ENCODE measurements around the gene KAZN.

KAZN gene

DNA sequence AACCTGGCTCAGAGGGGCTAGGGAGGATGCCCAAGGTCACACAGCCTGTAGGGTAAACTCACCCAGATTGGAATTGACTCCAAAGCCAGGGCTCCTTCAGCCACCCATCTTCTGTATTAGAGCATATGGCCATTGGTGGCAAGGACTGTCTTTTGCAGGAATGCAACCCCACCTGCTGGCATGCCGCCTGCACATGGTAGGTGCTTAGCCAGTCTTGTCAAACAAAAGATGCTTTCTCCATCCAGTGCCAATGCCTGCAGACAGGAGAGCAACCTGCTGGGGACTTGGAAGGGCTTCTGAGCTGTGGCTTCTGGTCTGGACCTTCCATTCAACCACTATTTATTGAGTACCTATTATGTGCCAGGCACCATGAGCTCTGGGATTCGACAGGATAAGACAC, 459.8 kb downstream of the KAZN start:
- no peak overlapping the region for H3K4me3 ChIP-seq (ENCODE audit: low read depth in 1 of 2, low read length in 2 of 2)
- peaks cover 0 to 4% of the 10 kb centered on the region in 2 donors for H3K9me3 ChIP-seq (ENCODE audit: control insufficient read depth in 1 of 2, low read length in 2 of 2)
- H3K36me3 ChIP-seq (ENCODE audit: control insufficient read depth in 1 of 2, insufficient read depth in 2 of 2, low read length in 2 of 2) = no peaks in the 10 kb centered on the region
- H3K27me3 ChIP-seq (ENCODE audit: control insufficient read depth in 1 of 2, insufficient read depth in 2 of 2, low read length in 2 of 2) = no peaks in the 10 kb centered on the region
- no peaks in the 10 kb centered on the region for H3K4me1 ChIP-seq (ENCODE audit: control insufficient read depth in 1 of 2, insufficient read depth in 2 of 2, low read length in 2 of 2)
- no peak overlapping the region for H3K27ac ChIP-seq (ENCODE audit: low read depth, low read length)
- H3K9ac ChIP-seq (ENCODE audit: low read depth in 1 of 2, low read length in 2 of 2) = no peak overlapping the region

DNA sequence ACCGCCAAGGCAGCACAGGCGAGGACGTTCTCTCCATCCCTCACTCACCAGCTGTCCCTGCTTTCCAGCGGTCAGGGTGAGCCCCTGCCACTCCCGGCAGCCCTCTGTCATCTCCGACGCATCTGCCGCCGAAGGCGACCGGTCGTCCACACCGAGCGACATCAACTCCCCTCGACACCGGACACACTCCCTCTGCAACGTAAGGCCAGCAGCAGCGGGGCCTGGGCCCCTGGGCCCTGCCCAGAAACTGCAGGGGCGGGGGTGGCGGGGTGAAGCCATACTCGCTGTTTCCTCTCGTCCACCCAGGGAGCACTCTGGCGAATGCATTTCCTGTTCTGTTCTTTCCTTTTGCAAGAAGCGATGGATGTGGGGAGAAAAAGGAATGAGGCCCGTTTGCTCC, 461.6 kb downstream of the KAZN start:
- Histone ChIP-seq H3K9ac (ENCODE audit: low read depth in 1 of 2, low read length in 2 of 2) (no peak overlapping the region), H3K36me3 (ENCODE audit: control insufficient read depth in 1 of 2, insufficient read depth in 2 of 2, low read length in 2 of 2) (no peaks in the 10 kb centered on the region), H3K27me3 (ENCODE audit: control insufficient read depth in 1 of 2, insufficient read depth in 2 of 2, low read length in 2 of 2) (no peaks in the 10 kb centered on the region), H3K4me1 (ENCODE audit: control insufficient read depth in 1 of 2, insufficient read depth in 2 of 2, low read length in 2 of 2) (no peaks in the 10 kb centered on the region), H3K4me3 (ENCODE audit: low read depth in 1 of 2, low read length in 2 of 2) (no peak overlapping the region), H3K27ac (ENCODE audit: low read depth, low read length) (no peak overlapping the region), H3K9me3 (ENCODE audit: control insufficient read depth in 1 of 2, low read length in 2 of 2) (peaks cover 0 to 4% of the 10 kb centered on the region in 2 donors)

DNA sequence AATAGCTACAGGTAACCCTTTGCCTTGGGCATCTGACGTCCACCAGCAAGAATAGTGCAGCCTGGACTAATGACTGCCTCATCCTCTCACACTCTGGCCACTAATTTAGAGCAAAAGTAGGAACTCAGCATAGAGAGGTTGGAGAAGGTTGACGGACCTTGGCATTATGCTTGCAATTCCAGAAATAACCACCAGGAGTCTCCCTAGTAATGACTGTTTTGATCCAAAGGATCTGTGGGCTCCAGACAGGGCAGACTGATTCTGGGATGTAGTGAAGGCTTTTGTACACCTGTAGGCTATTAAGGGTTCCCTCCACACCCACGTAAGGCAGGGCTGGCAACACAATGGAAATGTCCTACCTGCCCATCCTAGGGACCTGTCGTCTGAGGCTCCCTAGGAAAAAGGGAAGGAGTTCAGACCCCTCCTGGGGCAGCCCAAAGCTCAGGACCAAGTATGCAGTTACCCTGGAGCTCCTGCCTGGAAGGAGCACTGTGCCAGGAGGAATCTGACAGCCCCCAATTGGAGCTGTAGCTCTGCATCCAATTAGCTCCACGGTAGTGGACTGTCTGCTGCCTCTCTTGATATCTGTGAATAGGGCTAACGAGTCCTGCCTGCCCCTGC, 464.1 kb downstream of the KAZN start:
- peaks cover 0 to 4% of the 10 kb centered on the region in 2 donors for H3K9me3 ChIP-seq (ENCODE audit: control insufficient read depth in 1 of 2, low read length in 2 of 2)
- H3K4me1 ChIP-seq (ENCODE audit: control insufficient read depth in 1 of 2, insufficient read depth in 2 of 2, low read length in 2 of 2) = no peaks in the 10 kb centered on the region

DNA sequence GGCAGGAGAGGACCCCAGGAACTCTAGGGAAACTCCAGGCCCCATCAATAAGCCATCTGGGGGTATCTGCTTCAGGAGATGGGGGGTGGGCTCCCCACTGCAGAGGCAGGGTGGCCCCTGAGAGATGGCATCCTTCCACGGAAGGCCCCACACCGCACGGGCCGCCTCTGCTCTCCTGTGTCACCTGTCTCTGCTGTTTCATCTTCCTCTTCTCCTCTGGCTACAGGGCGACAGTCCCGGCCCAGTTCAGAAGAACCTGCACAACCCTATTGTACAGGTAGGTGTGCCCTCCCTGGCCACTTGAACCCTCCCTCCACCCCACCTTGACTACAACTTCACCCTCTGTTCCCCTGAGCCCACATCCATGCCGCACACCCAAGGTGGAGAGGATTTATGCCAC, 464.9 kb downstream of the KAZN start:
- Histone ChIP-seq H3K4me1 (ENCODE audit: control insufficient read depth in 1 of 2, insufficient read depth in 2 of 2, low read length in 2 of 2) (no peaks in the 10 kb centered on the region), H3K9me3 (ENCODE audit: control insufficient read depth in 1 of 2, low read length in 2 of 2) (peaks cover 0 to 4% of the 10 kb centered on the region in 2 donors), H3K9ac (ENCODE audit: low read depth in 1 of 2, low read length in 2 of 2) (no peak overlapping the region), H3K4me3 (ENCODE audit: low read depth in 1 of 2, low read length in 2 of 2) (no peak overlapping the region), H3K27ac (ENCODE audit: low read depth, low read length) (no peak overlapping the region), H3K36me3 (ENCODE audit: control insufficient read depth in 1 of 2, insufficient read depth in 2 of 2, low read length in 2 of 2) (no peaks in the 10 kb centered on the region), H3K27me3 (ENCODE audit: control insufficient read depth in 1 of 2, insufficient read depth in 2 of 2, low read length in 2 of 2) (no peaks in the 10 kb centered on the region)

More for the DNA sequence above, 464.1 kb downstream of the KAZN start:
- Histone ChIP-seq H3K9ac (ENCODE audit: low read depth in 1 of 2, low read length in 2 of 2) (no peak overlapping the region), H3K36me3 (ENCODE audit: control insufficient read depth in 1 of 2, insufficient read depth in 2 of 2, low read length in 2 of 2) (no peaks in the 10 kb centered on the region), H3K4me3 (ENCODE audit: low read depth in 1 of 2, low read length in 2 of 2) (no peak overlapping the region), H3K27me3 (ENCODE audit: control insufficient read depth in 1 of 2, insufficient read depth in 2 of 2, low read length in 2 of 2) (no peaks in the 10 kb centered on the region), H3K27ac (ENCODE audit: low read depth, low read length) (no peak overlapping the region)

DNA sequence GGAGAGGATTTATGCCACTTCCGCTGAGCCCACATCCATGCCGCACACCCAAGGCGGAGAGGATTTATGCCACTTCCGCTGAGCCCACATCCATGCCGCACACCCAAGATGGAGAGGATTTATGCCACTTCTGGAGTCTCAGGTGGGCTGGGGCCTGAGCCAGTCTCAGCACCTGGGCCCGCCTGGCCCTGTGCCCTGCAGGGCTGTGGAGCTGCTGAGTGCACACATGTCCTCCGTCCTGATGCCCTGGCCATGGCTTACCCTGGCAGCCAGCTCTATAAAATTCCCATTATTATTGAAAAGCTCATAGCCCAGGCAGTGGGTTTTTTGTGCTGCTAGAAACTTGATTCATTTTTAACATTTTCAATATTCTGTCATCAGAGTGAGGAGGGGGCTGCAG, 465.3 kb downstream of the KAZN start:
- H3K4me3 ChIP-seq (ENCODE audit: low read depth in 1 of 2, low read length in 2 of 2) = no peak overlapping the region
- no peak overlapping the region for H3K27ac ChIP-seq (ENCODE audit: low read depth, low read length)
- H3K27me3 ChIP-seq (ENCODE audit: control insufficient read depth in 1 of 2, insufficient read depth in 2 of 2, low read length in 2 of 2) = no peaks in the 10 kb centered on the region
- no peak overlapping the region for H3K9ac ChIP-seq (ENCODE audit: low read depth in 1 of 2, low read length in 2 of 2)
- peaks cover 0 to 4% of the 10 kb centered on the region in 2 donors for H3K9me3 ChIP-seq (ENCODE audit: control insufficient read depth in 1 of 2, low read length in 2 of 2)
- H3K4me1 ChIP-seq (ENCODE audit: control insufficient read depth in 1 of 2, insufficient read depth in 2 of 2, low read length in 2 of 2) = no peaks in the 10 kb centered on the region
- H3K36me3 ChIP-seq (ENCODE audit: control insufficient read depth in 1 of 2, insufficient read depth in 2 of 2, low read length in 2 of 2) = no peaks in the 10 kb centered on the region

DNA sequence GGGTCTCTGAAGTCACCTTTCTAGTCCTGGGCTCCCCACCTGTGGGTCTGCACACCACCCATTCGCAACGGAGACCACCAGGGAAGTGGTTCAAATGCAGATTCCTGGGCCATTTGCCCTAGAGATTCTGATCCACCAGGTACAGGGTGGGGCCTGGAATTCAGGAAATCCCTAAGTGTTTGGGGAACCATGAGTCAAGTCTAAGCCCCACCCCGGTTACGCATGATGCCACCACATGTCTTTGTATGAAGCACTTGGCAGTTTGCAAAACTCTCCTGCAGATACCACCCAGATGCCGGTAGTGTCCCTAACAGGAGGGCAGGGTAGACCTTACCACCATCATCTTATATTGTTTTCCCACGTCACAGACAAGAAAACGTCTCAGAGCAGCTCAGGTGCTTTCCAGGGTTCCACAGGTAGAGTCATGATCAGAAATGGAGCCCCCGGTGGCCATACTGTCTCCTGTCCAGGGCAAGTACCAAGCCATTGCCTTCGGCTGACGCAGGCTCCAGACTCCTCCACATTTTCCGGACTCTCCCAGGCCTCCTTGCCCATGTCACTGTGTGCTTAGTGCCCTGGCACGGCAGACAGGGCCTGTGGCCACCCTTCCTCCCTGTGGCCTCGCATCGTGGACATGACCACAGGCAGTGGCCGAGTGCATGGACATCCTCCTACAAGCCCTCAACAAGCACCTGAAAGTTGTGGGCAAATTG, 465.9 kb downstream of the KAZN start:
- H3K27ac ChIP-seq (ENCODE audit: low read depth, low read length) = no peak overlapping the region
- H3K9ac ChIP-seq (ENCODE audit: low read depth in 1 of 2, low read length in 2 of 2) = no peak overlapping the region
- no peaks in the 10 kb centered on the region for H3K36me3 ChIP-seq (ENCODE audit: control insufficient read depth in 1 of 2, insufficient read depth in 2 of 2, low read length in 2 of 2)
- H3K4me3 ChIP-seq (ENCODE audit: low read depth in 1 of 2, low read length in 2 of 2) = no peak overlapping the region
- peaks cover 0 to 4% of the 10 kb centered on the region in 2 donors for H3K9me3 ChIP-seq (ENCODE audit: control insufficient read depth in 1 of 2, low read length in 2 of 2)
- H3K27me3 ChIP-seq (ENCODE audit: control insufficient read depth in 1 of 2, insufficient read depth in 2 of 2, low read length in 2 of 2) = no peaks in the 10 kb centered on the region
- no peaks in the 10 kb centered on the region for H3K4me1 ChIP-seq (ENCODE audit: control insufficient read depth in 1 of 2, insufficient read depth in 2 of 2, low read length in 2 of 2)

DNA sequence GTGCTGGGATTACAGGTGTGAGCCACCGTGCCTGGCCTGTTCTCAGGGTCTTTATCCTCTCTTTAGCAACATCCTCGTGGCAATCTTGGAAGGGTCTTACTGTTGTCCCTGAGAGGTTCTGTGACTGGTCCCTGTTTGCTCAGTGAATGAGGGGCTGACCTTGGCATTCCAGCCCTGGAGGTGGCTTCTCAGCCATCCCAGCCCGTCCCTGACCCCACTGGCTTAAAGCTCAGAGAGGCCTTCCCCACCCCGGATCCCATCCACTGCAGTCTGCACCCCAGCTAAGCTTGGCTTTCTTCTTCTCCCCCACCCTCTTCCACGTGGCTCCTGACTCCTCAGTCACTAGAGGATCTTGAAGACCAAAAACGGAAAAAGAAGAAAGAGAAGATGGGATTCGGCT, 466.8 kb downstream of the KAZN start:
- H3K27me3 ChIP-seq (ENCODE audit: control insufficient read depth in 1 of 2, insufficient read depth in 2 of 2, low read length in 2 of 2) = no peaks in the 10 kb centered on the region
- no peak overlapping the region for H3K4me3 ChIP-seq (ENCODE audit: low read depth in 1 of 2, low read length in 2 of 2)
- no peak overlapping the region for H3K27ac ChIP-seq (ENCODE audit: low read depth, low read length)
- H3K9ac ChIP-seq (ENCODE audit: low read depth in 1 of 2, low read length in 2 of 2) = no peak overlapping the region
- H3K36me3 ChIP-seq (ENCODE audit: control insufficient read depth in 1 of 2, insufficient read depth in 2 of 2, low read length in 2 of 2) = no peaks in the 10 kb centered on the region
- no peaks in the 10 kb centered on the region for H3K4me1 ChIP-seq (ENCODE audit: control insufficient read depth in 1 of 2, insufficient read depth in 2 of 2, low read length in 2 of 2)
- peaks cover 0 to 4% of the 10 kb centered on the region in 2 donors for H3K9me3 ChIP-seq (ENCODE audit: control insufficient read depth in 1 of 2, low read length in 2 of 2)

DNA sequence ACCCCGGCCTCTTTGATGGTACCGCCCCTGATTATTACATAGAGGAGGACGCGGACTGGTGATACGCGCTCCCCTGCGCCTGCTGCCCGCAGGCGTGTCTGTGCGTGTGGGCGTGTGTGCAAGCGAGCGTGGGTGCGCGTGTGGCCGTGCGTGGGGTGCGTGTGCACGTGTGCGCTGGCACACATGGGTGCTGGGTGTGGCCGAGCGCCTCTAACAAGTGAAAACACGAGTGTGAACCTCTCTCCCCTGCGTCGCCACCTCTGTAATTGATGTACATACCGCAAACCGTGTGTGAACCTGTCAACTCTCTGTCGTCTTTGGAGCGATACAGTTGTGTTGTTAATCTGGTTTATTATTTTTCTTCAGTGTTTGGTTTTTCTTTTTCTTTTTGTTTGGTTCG, 467.3 kb downstream of the KAZN start:
- Histone ChIP-seq H3K9me3 (ENCODE audit: control insufficient read depth in 1 of 2, low read length in 2 of 2) (peaks cover 0 to 4% of the 10 kb centered on the region in 2 donors), H3K36me3 (ENCODE audit: control insufficient read depth in 1 of 2, insufficient read depth in 2 of 2, low read length in 2 of 2) (no peaks in the 10 kb centered on the region), H3K27ac (ENCODE audit: low read depth, low read length) (no peak overlapping the region), H3K27me3 (ENCODE audit: control insufficient read depth in 1 of 2, insufficient read depth in 2 of 2, low read length in 2 of 2) (no peaks in the 10 kb centered on the region), H3K4me1 (ENCODE audit: control insufficient read depth in 1 of 2, insufficient read depth in 2 of 2, low read length in 2 of 2) (no peaks in the 10 kb centered on the region), H3K4me3 (ENCODE audit: low read depth in 1 of 2, low read length in 2 of 2) (no peak overlapping the region), H3K9ac (ENCODE audit: low read depth in 1 of 2, low read length in 2 of 2) (no peak overlapping the region)

DNA sequence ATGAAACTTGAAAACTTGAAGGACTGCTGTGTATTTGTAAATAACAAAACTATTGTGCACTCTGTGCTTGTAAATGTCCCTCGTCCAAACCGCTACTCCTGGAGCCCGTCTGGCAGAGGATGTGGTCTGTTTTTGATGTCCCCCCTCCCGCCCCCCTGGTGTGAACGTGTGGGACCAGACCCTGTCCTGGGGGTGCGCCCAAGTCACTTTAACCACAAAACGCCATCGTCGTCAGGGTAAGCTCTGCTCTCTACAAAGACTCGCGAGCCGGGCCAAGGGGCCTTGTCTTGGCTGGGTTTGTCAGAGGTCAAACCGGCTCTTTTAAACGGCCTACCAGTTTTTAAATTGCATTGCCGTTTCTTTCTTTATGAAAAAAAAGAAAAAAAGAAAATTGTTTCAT, 467.7 kb downstream of the KAZN start:
- H3K9me3 ChIP-seq (ENCODE audit: control insufficient read depth in 1 of 2, low read length in 2 of 2) = peaks cover 0 to 4% of the 10 kb centered on the region in 2 donors
- no peaks in the 10 kb centered on the region for H3K36me3 ChIP-seq (ENCODE audit: control insufficient read depth in 1 of 2, insufficient read depth in 2 of 2, low read length in 2 of 2)
- H3K9ac ChIP-seq (ENCODE audit: low read depth in 1 of 2, low read length in 2 of 2) = no peak overlapping the region
- H3K4me3 ChIP-seq (ENCODE audit: low read depth in 1 of 2, low read length in 2 of 2) = no peak overlapping the region
- H3K27ac ChIP-seq (ENCODE audit: low read depth, low read length) = no peak overlapping the region
- H3K27me3 ChIP-seq (ENCODE audit: control insufficient read depth in 1 of 2, insufficient read depth in 2 of 2, low read length in 2 of 2) = no peaks in the 10 kb centered on the region
- H3K4me1 ChIP-seq (ENCODE audit: control insufficient read depth in 1 of 2, insufficient read depth in 2 of 2, low read length in 2 of 2) = no peaks in the 10 kb centered on the region

DNA sequence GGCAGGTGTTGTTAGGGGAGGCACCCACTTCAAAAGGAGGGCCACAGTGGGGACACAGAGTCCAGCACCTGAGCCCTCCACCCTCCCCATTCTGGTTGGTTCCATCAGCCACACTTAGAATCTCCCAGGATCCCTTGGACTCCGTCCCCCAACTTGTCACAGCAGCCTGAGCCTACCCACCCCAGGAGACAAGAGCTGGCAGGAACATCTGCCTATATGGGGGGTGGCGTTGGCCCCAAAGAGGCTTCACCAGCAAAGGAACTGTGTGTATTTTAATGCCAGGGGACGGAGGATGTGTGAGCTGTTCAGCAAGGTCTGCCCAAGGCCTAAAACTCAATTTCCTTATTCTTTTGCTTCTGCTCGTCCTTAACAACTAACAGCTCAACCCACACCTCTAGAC, 468.7 kb downstream of the KAZN start:
- peak overlapping the region; percentile 8 for H3K27ac ChIP-seq (ENCODE audit: low read depth, low read length)
- H3K9ac ChIP-seq (ENCODE audit: low read depth in 1 of 2, low read length in 2 of 2) = no peak overlapping the region
- H3K9me3 ChIP-seq (ENCODE audit: control insufficient read depth in 1 of 2, low read length in 2 of 2) = peaks cover 0 to 4% of the 10 kb centered on the region in 2 donors
- no peaks in the 10 kb centered on the region for H3K36me3 ChIP-seq (ENCODE audit: control insufficient read depth in 1 of 2, insufficient read depth in 2 of 2, low read length in 2 of 2)
- H3K4me3 ChIP-seq (ENCODE audit: low read depth in 1 of 2, low read length in 2 of 2) = no peak overlapping the region
- no peaks in the 10 kb centered on the region for H3K4me1 ChIP-seq (ENCODE audit: control insufficient read depth in 1 of 2, insufficient read depth in 2 of 2, low read length in 2 of 2)
- H3K27me3 ChIP-seq (ENCODE audit: control insufficient read depth in 1 of 2, insufficient read depth in 2 of 2, low read length in 2 of 2) = no peaks in the 10 kb centered on the region
